ENCODE measurements around the gene SYNC. TPM values are rescaled to one million over a fixed set of nuclear protein-coding genes. Genes with fewer than 3 reads are reported as not detected.
"Not testable (repeated sequence)": the region's sequence is repeated elsewhere in the genome, so short reads cannot be mapped to it uniquely, and the experiment has no call there.

Gene SYNC
- total RNA-seq, 1 experiment from 2014 or later: 3.0 TPM

GRCh38 chr1:32728413-32729077 is 26.0 kb upstream of the SYNC start:
- no peak for DNase-seq (ENCODE audit: low read depth, low spot score)
- in situ Hi-C loops (cut with HindIII; ENCODE audit: low pct_unique_long_range_greater_than_20kb, low sequenced_read_pairs): no loop called here

- no peak for DNase-seq (ENCODE audit: low read depth, low spot score)
- in situ Hi-C loops (cut with HindIII; ENCODE audit: low pct_unique_long_range_greater_than_20kb, low sequenced_read_pairs): no loop called here
Observed at GRCh38 chr1:32727876-32728275, 25.3 kb upstream of the SYNC start.

- no peak for DNase-seq (ENCODE audit: low read depth, low spot score)
- in situ Hi-C loops (cut with HindIII; ENCODE audit: low pct_unique_long_range_greater_than_20kb, low sequenced_read_pairs): no loop called here
Observed at GRCh38 chr1:32725615-32725982, 23.0 kb upstream of the SYNC start.

- in situ Hi-C loops (cut with HindIII; ENCODE audit: low pct_unique_long_range_greater_than_20kb, low sequenced_read_pairs): no loop called here
- DNase-seq (ENCODE audit: low read depth, low spot score): peak; percentile 48
Observed at GRCh38 chr1:32724678-32725614, 22.4 kb upstream of the SYNC start.

GRCh38 chr1:32719681-32720275 is 17.2 kb upstream of the SYNC start:
- in situ Hi-C loops (cut with HindIII; ENCODE audit: low pct_unique_long_range_greater_than_20kb, low sequenced_read_pairs): no loop called here
- DNase-seq (ENCODE audit: low read depth, low spot score): no peak

GRCh38 chr1:32718527-32718926 is 16.0 kb upstream of the SYNC start:
- in situ Hi-C loops (cut with HindIII; ENCODE audit: low pct_unique_long_range_greater_than_20kb, low sequenced_read_pairs): no loop called here
- no peak for DNase-seq (ENCODE audit: low read depth, low spot score)

- DNase-seq (ENCODE audit: low read depth, low spot score): no peak
- in situ Hi-C loops (cut with HindIII; ENCODE audit: low pct_unique_long_range_greater_than_20kb, low sequenced_read_pairs): no loop called here
Observed at GRCh38 chr1:32718036-32718435, 15.5 kb upstream of the SYNC start.

GRCh38 chr1:32717503-32717902 is 14.9 kb upstream of the SYNC start:
- in situ Hi-C loops (cut with HindIII; ENCODE audit: low pct_unique_long_range_greater_than_20kb, low sequenced_read_pairs): no loop called here
- DNase-seq (ENCODE audit: low read depth, low spot score): no peak

GRCh38 chr1:32716312-32717148 is 14.0 kb upstream of the SYNC start:
- in situ Hi-C loops (cut with HindIII; ENCODE audit: low pct_unique_long_range_greater_than_20kb, low sequenced_read_pairs): no loop called here
- peak; percentile 78 for DNase-seq (ENCODE audit: low read depth, low spot score)

- DNase-seq (ENCODE audit: low read depth, low spot score): no peak
- in situ Hi-C loops (cut with HindIII; ENCODE audit: low pct_unique_long_range_greater_than_20kb, low sequenced_read_pairs): no loop called here
Observed at GRCh38 chr1:32715901-32716311, 13.3 kb upstream of the SYNC start.

GRCh38 chr1:32714277-32714676 is 11.7 kb upstream of the SYNC start:
- no peak for DNase-seq (ENCODE audit: low read depth, low spot score)
- in situ Hi-C loops (cut with HindIII; ENCODE audit: low pct_unique_long_range_greater_than_20kb, low sequenced_read_pairs): no loop called here

GRCh38 chr1:32713081-32713480 is 10.5 kb upstream of the SYNC start:
- in situ Hi-C loops (cut with HindIII; ENCODE audit: low pct_unique_long_range_greater_than_20kb, low sequenced_read_pairs): no loop called here
- DNase-seq (ENCODE audit: low read depth, low spot score): no peak

GRCh38 chr1:32711221-32711620 is 8.7 kb upstream of the SYNC start:
- DNase-seq (ENCODE audit: low read depth, low spot score); in situ Hi-C loops (cut with HindIII; ENCODE audit: low pct_unique_long_range_greater_than_20kb, low sequenced_read_pairs): not testable (repeated sequence)

- in situ Hi-C loops (cut with HindIII; ENCODE audit: low pct_unique_long_range_greater_than_20kb, low sequenced_read_pairs): no loop called here
- DNase-seq (ENCODE audit: low read depth, low spot score): no peak
Observed at GRCh38 chr1:32709476-32709875, 6.9 kb upstream of the SYNC start.

GRCh38 chr1:32709075-32709474 is 6.5 kb upstream of the SYNC start:
- no peak for DNase-seq (ENCODE audit: low read depth, low spot score)
- in situ Hi-C loops (cut with HindIII; ENCODE audit: low pct_unique_long_range_greater_than_20kb, low sequenced_read_pairs): no loop called here

GRCh38 chr1:32706491-32706890 is 3.9 kb upstream of the SYNC start:
- no peak for DNase-seq (ENCODE audit: low read depth, low spot score)
- in situ Hi-C loops (cut with HindIII; ENCODE audit: low pct_unique_long_range_greater_than_20kb, low sequenced_read_pairs): no loop called here

GRCh38 chr1:32705516-32705915 is 2.9 kb upstream of the SYNC start:
- in situ Hi-C loops (cut with HindIII; ENCODE audit: low pct_unique_long_range_greater_than_20kb, low sequenced_read_pairs): no loop called here
- DNase-seq (ENCODE audit: low read depth, low spot score): no peak
